Spleen (tissue), 11 donors: ENCODE measurements around the gene SPINK8. TPM values are rescaled to one million over a fixed set of nuclear protein-coding genes. Genes with fewer than 3 reads are reported as not detected.

Experiments
- DNase-seq: peaks from one replicate; pipeline ENCODE4 v3.0.0-alpha.2; 2020
- H3K27ac ChIP-seq, 8 donors: fragments of 200-600 bp; sonication (generic) in 7 of 8; 1 replicate in 4 of 8; 2 replicates in 4 of 8; pipeline versions ENCODE4 v1.5.0 to v1.8.0; 2016 to 2021; ENCODE audit warnings: inconsistent platforms in 4 of 8, mild to moderate bottlenecking in 4 of 8, moderate library complexity in 1 of 8
- H3K27me3 ChIP-seq, 7 donors: fragments of 200-600 bp; sonication (generic) in 6 of 7; replicated peaks in 1 of 7; 1 replicate in 4 of 7; 2 replicates in 3 of 7; pipeline versions ENCODE4 v1.5.0 to v1.8.0; 2016 to 2021; ENCODE audit warnings: inconsistent platforms in 3 of 7, mild to moderate bottlenecking in 1 of 7
- H3K36me3 ChIP-seq, 6 donors: fragments of 200-600 bp; sonication (generic) in 5 of 6; 1 replicate in 4 of 6; 2 replicates in 2 of 6; pipeline versions ENCODE4 v1.5.0 to v1.8.0; 2016 to 2021; ENCODE audit warnings: inconsistent platforms in 2 of 6
- H3K4me1 ChIP-seq, 6 donors: fragments of 200-600 bp; sonication (generic) in 5 of 6; 1 replicate in 3 of 6; 2 replicates in 3 of 6; pipeline versions ENCODE4 v1.5.0 to v1.8.0; 2016 to 2021; ENCODE audit warnings: inconsistent platforms in 3 of 6
- H3K4me3 ChIP-seq, 8 donors: fragments of 200-600 bp; sonication (generic) in 7 of 8; 1 replicate in 4 of 8; 2 replicates in 4 of 8; pipeline versions ENCODE4 v1.5.0 to v1.8.0; 2016 to 2021; ENCODE audit warnings: inconsistent platforms in 4 of 8, mild to moderate bottlenecking in 4 of 8, moderate library complexity in 2 of 8
- H3K9me3 ChIP-seq, 8 donors: fragments of 200-600 bp; sonication (generic) in 7 of 8; 1 replicate in 4 of 8; 2 replicates in 4 of 8; pipeline versions ENCODE4 v1.5.0 to v1.8.0; 2016 to 2021; ENCODE audit warnings: inconsistent platforms in 4 of 8
- CTCF ChIP-seq, 11 experiments: fragments of 200-600 bp in 7 of 11; fragments of 450-650 bp in 4 of 11; sonication (generic) in 4 of 11; IDR thresholded peaks in 8 of 11; conservative IDR thresholded peaks in 3 of 11; 1 replicate in 7 of 11; 2 replicates in 4 of 11; pipeline versions ENCODE4 v1.4.0 to v1.8.0; 2016 to 2021; ENCODE audit warnings: antibody characterized with exemption in 11 of 11, inconsistent platforms in 4 of 11, mild to moderate bottlenecking in 1 of 11
- POLR2A ChIP-seq, 3 donors: fragments of 450-650 bp; IDR thresholded peaks; one replicate each; pipeline ENCODE4 v1.5.1; 2017; ENCODE audit warnings: antibody characterized with exemption in 3 of 3, mild to moderate bottlenecking in 1 of 3
- POLR2AphosphoS5 ChIP-seq, 3 donors: sonication (generic); formaldehyde crosslinking; IDR thresholded peaks; one replicate each; pipeline ENCODE4 v1.5.1; 2017; ENCODE audit warnings: antibody characterized with exemption in 3 of 3
- WGBS, 5 donors: extraction: QIAGEN DNeasy Blood & Tissue Kit in 3 of 5; methylation state at CpG; one replicate each; pipeline versions ENCODE4 v1.1.5 to v1.1.7; 2013 to 2018; 5-methylcytosine and 5-hydroxymethylcytosine counted together
- intact Hi-C: fragments of 100-400 bp; cut with DNase I; formaldehyde crosslinking; loops from one replicate; pipeline ENCODE4 v1.15.0; 2023; ENCODE audit warnings: low total_unique reads
- polyA plus RNA-seq, 3 donors: library from polyadenylated mRNA; stranded (reverse); fragments of 200-250 nt; gene quantifications; one replicate each; pipeline ENCODE4 v1.2.1, GENCODE V29; 2013
- total RNA-seq, 7 donors: library from RNA; depleted of rRNA in 3 of 7; stranded (reverse); fragments of >200 nt in 3 of 7; fragmentation: NEBNext Ultra II Directional in 4 of 7; extraction: Animal tissue kit (Norgen Biotek cat#: 25700) in 4 of 7; gene quantifications; one replicate each; pipeline versions ENCODE4 v1.1.0 to v1.2.1, GENCODE V29; 2016 to 2021
- donor health status: healthy with polysubstance abuse.
- donor health status: DM: no; HTN: no; CAD: no; lungs with moderate emphysema.
- donor health status: DM: no; HTN: no; CAD: no.
- donor health status: Bipolar disorder and iron deficiency.
- donor health status: healthy.
- donor health status: DM: no; HTN: no; CAD: no.
- donor health status: DM: yes; HTN: yes; CAD: no.

The SPINK8 gene
- total and polyA plus RNA-seq, 10 donors, result 0.35 to 6.1 (median 0.52) TPM; not detected in 7

DNA sequence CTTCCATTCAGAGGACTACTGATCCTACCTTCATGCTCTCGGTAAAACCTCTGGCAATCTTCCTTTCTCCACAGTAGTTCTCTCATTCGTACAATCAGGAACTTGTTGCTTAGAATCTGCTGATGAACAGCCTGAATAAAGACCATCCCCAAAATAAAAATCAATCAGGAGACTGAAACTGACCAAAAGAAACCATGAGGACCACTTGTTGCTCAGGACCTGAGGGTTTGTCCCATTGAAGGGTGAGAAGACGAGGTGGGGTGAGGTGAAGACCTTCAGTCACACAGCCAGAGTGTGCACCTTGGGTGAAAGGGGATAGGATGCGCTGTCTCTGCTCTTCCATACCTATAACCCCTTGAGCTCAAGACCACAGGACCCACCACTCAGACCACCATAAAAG is 36.8 kb downstream of the SPINK8 start:
- DNase-seq, result no peak
- intact Hi-C loops, result no loop called here
- H3K27ac ChIP-seq, result no peak overlapping the region
- 90 to 97% (median 95%) methylated on average over 4 of the region's 4 CpGs for WGBS, 5 donors
- no peaks in the 10 kb centered on the region for H3K9me3 ChIP-seq
- peaks cover 0 to 70% (median 57%) of the 10 kb centered on the region in 6 donors for H3K36me3 ChIP-seq
- TF ChIP-seq POLR2AphosphoS5 (IDR thresholded peaks at IDR 0.05), result no peak
- TF ChIP-seq CTCF (IDR thresholded peaks at IDR 0.05 in 8 of 11, conservative IDR thresholded peaks at IDR 0.05 in 3 of 11), result no peak
- no peak for TF ChIP-seq POLR2A (IDR thresholded peaks at IDR 0.05)
- no peaks in the 10 kb centered on the region for H3K27me3 ChIP-seq
- H3K4me3 ChIP-seq, result no peak overlapping the region
- peaks cover 3 to 42% (median 24%) of the 10 kb centered on the region in 6 donors for H3K4me1 ChIP-seq

DNA sequence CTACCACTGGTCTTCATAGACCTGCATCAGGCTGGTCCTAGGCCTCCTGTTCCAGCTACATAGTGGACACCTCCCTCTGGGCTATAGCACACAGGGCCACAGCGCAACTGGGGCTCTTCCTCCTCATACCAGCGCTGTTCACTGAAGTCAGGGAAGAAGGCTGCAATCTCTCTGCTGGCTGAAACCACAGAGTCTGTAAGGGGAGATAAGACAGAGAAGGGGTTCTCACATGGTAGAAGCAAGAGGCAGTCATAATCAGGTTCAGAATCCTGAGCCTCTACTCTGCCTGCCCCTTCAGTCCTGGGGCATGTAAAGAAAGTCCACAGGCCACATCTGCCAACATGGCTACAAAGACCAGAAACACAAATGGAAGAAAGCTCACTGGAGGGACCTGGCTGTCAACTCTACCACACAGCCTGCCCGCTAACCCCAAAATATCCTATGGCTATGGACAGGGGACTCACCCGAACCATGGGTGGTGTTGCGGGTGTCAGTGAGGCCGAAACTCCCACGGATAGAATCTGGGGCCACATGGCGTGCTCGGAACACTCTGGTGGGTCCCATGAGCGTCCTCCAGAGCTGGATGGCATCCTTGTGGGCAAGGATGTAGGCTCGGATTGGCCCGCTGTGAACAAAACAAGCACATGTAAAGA is 38.7 kb downstream of the SPINK8 start:
- TF ChIP-seq POLR2A (IDR thresholded peaks at IDR 0.05) (no peak), POLR2AphosphoS5 (IDR thresholded peaks at IDR 0.05) (no peak)
- Histone ChIP-seq H3K4me1 (peaks cover 0 to 29% (median 13%) of the 10 kb centered on the region in 6 donors), H3K27ac (no peak overlapping the region), H3K9me3 (peaks cover 0 to 2% (median 0%) of the 10 kb centered on the region in 8 donors), H3K27me3 (no peaks in the 10 kb centered on the region), H3K36me3 (peaks cover 0 to 82% (median 58%) of the 10 kb centered on the region in 6 donors), H3K4me3 (no peak overlapping the region)
- 93 to 98% (median 96%) methylated on average over 11 to 12 of the region's 12 CpGs for WGBS, 5 donors
- no peak for DNase-seq
- intact Hi-C loops, result no loop called here

DNA sequence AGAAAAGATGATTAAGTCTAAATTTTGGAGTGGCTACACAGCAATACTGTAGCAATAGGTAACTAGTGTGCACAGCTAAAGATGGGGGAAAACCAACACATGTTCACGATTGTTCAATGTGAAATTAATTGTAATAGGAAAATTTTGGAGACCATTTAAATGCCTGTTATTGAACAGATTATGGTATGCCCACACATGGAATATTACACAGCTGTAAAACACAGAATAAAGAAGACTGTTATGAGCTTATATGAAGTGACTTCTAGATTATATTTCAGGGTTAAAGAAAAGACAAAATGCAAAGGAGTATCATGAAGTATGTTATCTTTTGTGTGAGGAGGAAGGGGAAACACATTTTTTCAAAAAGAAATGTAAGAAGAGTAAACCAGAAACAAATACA is 43.8 kb downstream of the SPINK8 start:
- Histone ChIP-seq H3K4me3 (no peak overlapping the region), H3K27ac (no peak overlapping the region), H3K36me3 (peaks cover 0 to 55% (median 30%) of the 10 kb centered on the region in 6 donors), H3K9me3 (peaks cover 0 to 4% (median 0%) of the 10 kb centered on the region in 8 donors), H3K4me1 (peaks cover 0 to 6% (median 0%) of the 10 kb centered on the region in 6 donors), H3K27me3 (no peaks in the 10 kb centered on the region)
- intact Hi-C loops, result no loop called here
- WGBS, 5 donors, result 85 to 94% (median 86%) methylated on average over 1 of the region's 1 CpG
- no peak for DNase-seq
- TF ChIP-seq CTCF (IDR thresholded peaks at IDR 0.05 in 8 of 11, conservative IDR thresholded peaks at IDR 0.05 in 3 of 11) (no peak), POLR2AphosphoS5 (IDR thresholded peaks at IDR 0.05) (no peak), POLR2A (IDR thresholded peaks at IDR 0.05) (no peak)

DNA sequence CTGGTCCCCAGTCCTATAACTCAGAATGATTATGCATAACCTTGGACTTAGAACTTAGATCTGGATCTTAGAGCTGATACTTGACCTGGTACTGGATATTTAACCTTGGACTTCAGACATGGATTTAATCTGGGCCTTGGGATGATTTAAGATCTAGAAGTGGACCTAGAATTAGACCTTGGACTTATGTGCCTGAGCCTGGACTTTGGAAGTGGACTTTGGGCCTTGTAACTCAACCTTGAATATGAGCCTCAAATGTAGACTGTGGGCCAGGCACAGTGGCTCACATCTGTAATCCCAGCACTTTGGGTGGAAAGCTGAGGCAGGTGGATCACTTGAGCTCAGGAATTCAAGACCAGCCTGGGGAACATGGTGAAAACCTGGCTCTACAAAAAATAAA is 46.4 kb downstream of the SPINK8 start:
- TF ChIP-seq POLR2AphosphoS5 (IDR thresholded peaks at IDR 0.05) (no peak), POLR2A (IDR thresholded peaks at IDR 0.05) (no peak), CTCF (IDR thresholded peaks at IDR 0.05 in 8 of 11, conservative IDR thresholded peaks at IDR 0.05 in 3 of 11) (no peak)
- no peak overlapping the region for H3K4me3 ChIP-seq
- intact Hi-C loops, result no loop called here
- no peak for DNase-seq
- peaks cover 0 to 4% (median 0%) of the 10 kb centered on the region in 8 donors for H3K9me3 ChIP-seq
- H3K36me3 ChIP-seq, result peaks cover 0 to 29% (median 6%) of the 10 kb centered on the region in 6 donors
- H3K27ac ChIP-seq, result no peak overlapping the region
- H3K27me3 ChIP-seq, result no peaks in the 10 kb centered on the region
- peaks cover 0 to 6% (median 0%) of the 10 kb centered on the region in 6 donors for H3K4me1 ChIP-seq
